NAMALWA (cell line): Measurements from ENCODE around the gene LARP4B.
"Not testable (repeated sequence)": the region's sequence is repeated elsewhere in the genome, so short reads cannot be mapped to it uniquely, and the experiment has no call there.

ENCODE experiments used
- DNase-seq: peaks from one replicate; pipeline ENCODE4 v3.0.0-alpha.2; 2015; ENCODE audit warnings: low spot score

LARP4B gene

DNA sequence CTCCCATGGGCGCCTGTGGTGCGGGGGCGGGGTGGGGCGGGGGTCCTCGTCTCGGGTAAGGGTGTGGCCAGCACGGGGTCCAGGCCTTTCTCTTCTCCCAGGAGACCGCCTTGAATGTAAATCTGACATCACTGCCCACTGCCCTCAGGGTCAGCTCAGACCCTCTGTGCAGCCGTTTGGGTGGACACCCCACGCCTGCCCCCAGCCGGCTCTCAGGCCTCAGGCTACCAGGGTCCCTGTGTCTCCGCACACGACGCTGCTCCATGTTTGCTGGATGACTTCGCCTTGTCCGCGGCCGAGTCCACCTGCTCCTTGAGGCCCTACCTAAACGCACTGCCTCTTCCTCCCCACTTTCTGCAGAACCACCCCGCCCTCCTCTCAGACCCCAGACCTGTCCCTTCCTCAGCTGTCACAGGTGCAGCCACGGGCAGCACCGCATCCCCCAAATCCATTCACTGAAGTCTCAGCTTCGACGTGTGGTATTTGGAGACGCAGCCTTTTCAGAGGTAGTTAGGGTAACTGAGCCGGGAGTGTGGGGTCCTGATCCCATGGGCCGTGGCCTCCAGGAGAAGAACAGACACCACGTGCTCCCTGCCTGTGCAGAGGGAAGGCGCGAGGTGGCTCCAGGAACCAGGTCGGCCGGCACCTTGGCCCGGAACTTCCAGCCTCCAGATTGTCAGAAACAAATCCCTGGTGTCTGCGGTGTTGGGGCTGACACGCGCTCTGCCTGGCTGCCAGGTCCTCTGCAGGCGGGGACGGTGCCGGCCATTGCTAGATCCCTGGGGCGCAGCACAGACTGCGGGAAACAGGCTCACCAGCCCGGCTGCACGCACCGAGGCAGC, 144.7 kb downstream of the LARP4B start:
- DNase-seq: no peak

GRCh38 chr10:785861-786214, 145.7 kb downstream of the LARP4B start:
- DNase-seq: no peak

GRCh38 chr10:785089-785860, 146.2 kb downstream of the LARP4B start:
- no peak for DNase-seq

- DNase-seq: no peak
Observed at GRCh38 chr10:784403-785088, 147.0 kb downstream of the LARP4B start.

- DNase-seq: no peak
Observed at GRCh38 chr10:782751-783648, 148.5 kb downstream of the LARP4B start.

DNA sequence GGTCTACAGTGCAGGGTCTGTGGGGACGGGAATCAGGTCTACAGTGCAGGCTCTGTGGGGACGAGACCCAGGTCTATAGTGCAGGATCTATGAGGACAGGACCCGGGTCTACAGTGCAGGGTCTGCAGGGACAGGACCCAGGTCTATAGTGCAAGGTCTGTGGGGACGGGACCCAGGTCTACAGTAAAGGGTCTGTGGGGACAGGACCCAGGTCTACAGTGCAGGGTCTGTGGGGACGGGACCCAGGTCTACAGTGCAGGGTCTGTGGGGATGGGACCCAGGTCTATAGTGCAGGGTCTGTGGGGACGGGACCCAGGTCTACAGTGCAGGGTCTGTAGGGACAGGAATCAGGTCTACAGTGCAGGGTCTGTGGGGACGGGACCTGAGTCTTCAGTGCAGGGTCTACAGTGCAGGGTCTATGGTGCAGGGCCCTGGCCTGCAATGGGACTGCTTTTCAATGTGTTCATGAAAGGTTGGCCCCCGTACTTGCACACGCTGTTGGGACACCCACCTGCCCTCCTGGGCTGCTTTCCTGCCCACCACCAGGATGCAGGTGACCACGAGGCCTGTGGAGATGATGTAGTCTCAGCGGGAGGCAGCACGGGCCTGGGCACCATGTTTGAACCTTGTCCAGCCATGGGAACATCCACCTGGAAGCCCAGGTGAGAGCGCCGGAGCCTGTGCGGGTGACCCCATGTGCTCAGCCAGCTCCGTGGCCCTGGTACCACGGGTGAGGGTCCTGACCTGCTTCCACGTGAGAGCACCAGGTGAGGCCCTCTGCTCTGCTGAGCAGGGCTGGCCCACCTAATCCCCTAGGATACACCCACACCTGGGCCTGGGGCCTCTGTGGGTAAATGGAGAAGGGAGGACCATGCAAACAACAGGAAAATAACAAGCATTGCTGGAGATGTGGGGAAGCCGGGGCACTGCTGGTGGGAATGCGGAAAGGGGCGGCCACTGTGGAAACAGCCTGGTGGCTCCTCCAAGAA, 150.7 kb downstream of the LARP4B start:
- DNase-seq: no peak

DNA sequence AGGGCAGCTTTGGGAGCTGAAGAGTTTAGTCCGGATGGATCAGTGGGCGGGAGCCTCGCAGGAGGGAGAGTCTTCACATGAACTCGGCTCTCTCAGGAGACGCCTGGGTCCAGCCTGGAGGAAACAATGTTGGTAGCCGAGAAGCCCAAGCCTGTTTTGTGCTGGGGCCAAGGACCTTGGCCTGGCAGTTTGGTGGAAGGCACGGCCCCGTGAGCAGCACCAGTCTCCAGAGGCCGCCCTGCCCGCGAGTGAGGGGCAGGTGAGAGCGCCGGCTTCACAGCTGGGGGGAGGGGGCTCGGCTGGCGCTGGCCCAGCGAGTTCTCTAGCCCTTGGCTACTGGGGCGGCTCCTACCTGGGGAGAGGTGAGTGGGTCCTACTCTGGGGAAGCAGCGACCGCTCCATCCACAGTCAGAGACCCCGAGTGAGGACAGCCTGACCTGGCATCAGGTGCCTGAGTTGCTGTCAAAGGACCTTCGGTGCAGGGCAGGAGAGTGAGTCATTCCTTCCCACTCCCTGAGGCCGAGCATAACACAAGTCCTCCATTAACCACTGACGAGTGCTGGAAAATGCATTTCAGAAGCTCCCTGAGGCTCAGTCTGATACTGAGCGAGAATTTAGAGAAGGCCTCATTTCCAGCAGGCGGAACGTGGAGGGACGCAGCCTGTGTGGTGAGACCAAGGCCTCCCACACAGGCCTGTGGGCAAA, 152.7 kb downstream of the LARP4B start:
- no peak for DNase-seq

- no peak for DNase-seq
Observed at GRCh38 chr10:777913-778479, 153.5 kb downstream of the LARP4B start.

DNA sequence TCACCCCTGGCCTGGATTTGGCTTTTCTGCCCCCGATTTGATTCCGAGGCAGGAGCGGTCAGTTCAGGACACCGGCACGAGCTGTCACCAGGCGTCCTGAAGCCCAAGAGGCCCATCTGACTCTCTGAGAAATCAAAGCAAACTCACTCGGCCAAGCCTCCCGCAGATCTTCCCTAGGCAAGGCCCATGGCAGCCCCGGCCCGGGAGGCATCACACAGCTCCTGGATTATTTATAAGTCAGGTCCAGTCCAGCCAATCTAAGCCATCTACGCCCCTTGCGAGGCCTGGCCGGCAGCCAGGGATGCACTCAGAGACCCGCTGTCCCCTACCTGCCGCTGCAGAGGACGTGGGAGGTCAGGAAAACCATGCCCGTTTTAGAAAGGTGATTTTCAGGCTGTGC, 154.7 kb downstream of the LARP4B start:
- DNase-seq: no peak

- no peak for DNase-seq
Observed at GRCh38 chr10:775245-776075, 156.0 kb downstream of the LARP4B start.

DNA sequence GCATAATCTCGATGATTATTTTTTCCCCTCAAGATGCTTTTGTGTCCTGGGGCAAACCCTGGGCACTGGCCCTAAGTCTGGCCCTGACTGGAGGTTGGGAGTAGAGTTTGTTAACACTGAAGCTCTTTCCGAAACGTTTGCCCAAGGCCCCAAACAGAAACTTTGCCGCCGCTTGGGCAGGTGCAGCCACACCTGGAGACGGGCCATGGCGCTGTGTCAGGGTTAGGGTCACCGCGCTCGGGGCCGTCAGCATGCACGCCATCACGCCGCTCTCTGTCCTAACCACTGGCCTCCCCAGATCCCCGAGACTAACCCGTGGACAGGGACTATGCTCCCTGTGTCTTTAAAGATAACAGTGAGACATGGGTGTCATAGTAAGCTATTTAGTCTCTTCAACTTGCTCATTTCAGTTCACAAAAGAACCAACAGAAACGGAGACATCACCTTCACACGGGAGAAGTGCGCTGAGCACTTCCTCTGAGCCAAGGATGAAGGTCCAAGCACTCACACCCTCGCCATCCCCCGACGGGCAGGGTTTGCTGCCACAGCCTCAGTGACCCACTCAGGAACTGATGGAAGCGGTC, 156.8 kb downstream of the LARP4B start:
- no peak for DNase-seq

GRCh38 chr10:774223-774622, 157.3 kb downstream of the LARP4B start:
- DNase-seq: no peak

- no peak for DNase-seq
Observed at GRCh38 chr10:773562-774161, 157.8 kb downstream of the LARP4B start.

DNA sequence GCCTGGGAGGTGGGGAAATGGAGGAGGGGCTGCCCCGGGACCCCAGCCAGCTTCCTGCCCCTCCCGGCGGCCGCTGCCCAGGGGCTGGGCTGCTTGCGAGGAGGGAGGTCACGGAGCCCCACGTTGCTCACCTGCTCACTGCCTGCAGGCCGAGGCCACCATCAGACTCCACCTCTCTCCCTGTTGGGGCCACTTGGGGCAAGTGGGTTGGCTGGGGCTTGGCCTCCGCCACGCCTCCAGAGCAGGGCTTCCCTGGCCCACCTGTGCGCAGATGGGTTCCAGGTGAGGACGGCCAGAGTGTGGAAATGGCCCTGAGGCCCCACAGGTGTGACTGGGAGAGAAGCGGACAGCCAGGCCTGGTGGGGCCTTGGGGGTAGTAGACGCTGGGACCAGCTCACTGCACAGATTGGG, 159.3 kb downstream of the LARP4B start:
- DNase-seq: no peak

GRCh38 chr10:771647-772046, 159.9 kb downstream of the LARP4B start:
- DNase-seq: no peak

GRCh38 chr10:770975-771374, 160.5 kb downstream of the LARP4B start:
- DNase-seq: no peak

DNA sequence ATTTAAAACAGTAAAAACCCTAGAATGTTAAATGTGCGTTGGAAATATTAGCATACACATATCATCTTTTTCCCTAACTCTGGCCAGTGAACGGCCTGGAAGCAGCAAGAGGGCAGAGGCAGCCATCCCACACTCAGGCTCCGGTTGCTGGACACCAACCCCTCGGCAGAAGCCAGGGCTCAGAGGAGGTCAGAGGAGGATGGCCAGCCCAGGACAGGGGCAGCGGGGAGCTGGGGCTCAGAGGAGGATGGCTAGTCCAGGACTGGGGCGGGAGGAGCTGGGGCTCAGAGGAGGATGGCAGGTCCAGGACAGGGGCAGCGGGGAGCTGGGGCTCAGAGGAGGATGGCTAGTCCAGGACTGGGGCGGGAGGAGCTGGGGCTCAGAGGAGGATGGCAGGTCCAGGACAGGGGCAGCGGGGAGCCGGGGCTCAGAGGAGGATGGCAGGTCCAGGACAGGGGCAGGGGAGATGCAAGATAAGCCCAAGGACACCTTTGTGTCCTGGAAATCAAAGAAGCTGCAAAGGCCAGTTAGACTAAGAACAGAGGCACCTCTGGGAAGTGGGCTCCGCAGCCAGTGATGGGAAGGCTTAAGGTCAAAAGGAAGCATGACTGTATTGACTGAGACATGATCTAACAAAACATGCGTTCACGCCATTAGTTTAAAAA, 161.3 kb downstream of the LARP4B start:
- not testable (repeated sequence) for DNase-seq
